SK-N-SH (cell line): ENCODE measurements around the gene RPL10.

Experiments used
- ELF1 ChIP-seq: IDR thresholded peaks from 2 replicates; pipeline ENCODE4 v1.4.0; 2012
- EZH2phosphoT487 ChIP-seq: fragments of 200-600 bp; sonication (generic); IDR thresholded peaks from 2 replicates; pipeline ENCODE4 v1.6.1; 2017; ENCODE audit warnings: low read depth, mixed run types, mild to moderate bottlenecking, antibody characterized with exemption, moderate library complexity, borderline replicate concordance
- GABPA ChIP-seq: IDR thresholded peaks from 2 replicates; pipeline ENCODE4 v1.4.0; 2012; ENCODE audit warnings: low read depth, mild to moderate bottlenecking
- POLR2AphosphoS5 ChIP-seq: IDR thresholded peaks from 2 replicates; pipeline ENCODE4 v1.6.1; 2012; ENCODE audit warnings: low read depth, low read length
- RAD21 ChIP-seq: IDR thresholded peaks from 2 replicates; pipeline ENCODE4 v1.6.1; 2012; ENCODE audit warnings: mild to moderate bottlenecking, low read length
- RCOR1 ChIP-seq: fragments of 150-350 bp; IDR thresholded peaks from 2 replicates; pipeline ENCODE4 v1.6.1; 2017; ENCODE audit warnings: antibody characterized with exemption, low read length
- YY1 ChIP-seq: IDR thresholded peaks from 2 replicates; pipeline ENCODE4 v1.4.0; 2012; ENCODE audit warnings: low read depth, mild to moderate bottlenecking
- TF ChIP-seq, protein P1 (sequence below): fragments of 200-600 bp; sonication (generic); IDR thresholded peaks from 2 replicates; pipeline ENCODE4 v1.6.1; 2017; ENCODE audit warnings: antibody characterized with exemption, mild to moderate bottlenecking, moderate library complexity
- TF ChIP-seq, protein P2 (sequence below): IDR thresholded peaks from 2 replicates; pipeline ENCODE4 v1.4.0; 2012; ENCODE audit warnings: low read depth
- TF ChIP-seq, protein P3 (sequence below): fragments of 150-350 bp; IDR thresholded peaks from 2 replicates; pipeline ENCODE4 v1.6.1; 2017; ENCODE audit warnings: antibody characterized with exemption, low read length, low read depth, borderline replicate concordance

- TF ChIP-seq, protein P1, sequence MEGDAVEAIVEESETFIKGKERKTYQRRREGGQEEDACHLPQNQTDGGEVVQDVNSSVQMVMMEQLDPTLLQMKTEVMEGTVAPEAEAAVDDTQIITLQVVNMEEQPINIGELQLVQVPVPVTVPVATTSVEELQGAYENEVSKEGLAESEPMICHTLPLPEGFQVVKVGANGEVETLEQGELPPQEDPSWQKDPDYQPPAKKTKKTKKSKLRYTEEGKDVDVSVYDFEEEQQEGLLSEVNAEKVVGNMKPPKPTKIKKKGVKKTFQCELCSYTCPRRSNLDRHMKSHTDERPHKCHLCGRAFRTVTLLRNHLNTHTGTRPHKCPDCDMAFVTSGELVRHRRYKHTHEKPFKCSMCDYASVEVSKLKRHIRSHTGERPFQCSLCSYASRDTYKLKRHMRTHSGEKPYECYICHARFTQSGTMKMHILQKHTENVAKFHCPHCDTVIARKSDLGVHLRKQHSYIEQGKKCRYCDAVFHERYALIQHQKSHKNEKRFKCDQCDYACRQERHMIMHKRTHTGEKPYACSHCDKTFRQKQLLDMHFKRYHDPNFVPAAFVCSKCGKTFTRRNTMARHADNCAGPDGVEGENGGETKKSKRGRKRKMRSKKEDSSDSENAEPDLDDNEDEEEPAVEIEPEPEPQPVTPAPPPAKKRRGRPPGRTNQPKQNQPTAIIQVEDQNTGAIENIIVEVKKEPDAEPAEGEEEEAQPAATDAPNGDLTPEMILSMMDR = no peak
- TF ChIP-seq EZH2phosphoT487 = no peak
- TF ChIP-seq RAD21 = no peak
- TF ChIP-seq RCOR1 = no peak
- TF ChIP-seq ELF1 = no peak
- TF ChIP-seq YY1 = no peak
- TF ChIP-seq, protein P2, sequence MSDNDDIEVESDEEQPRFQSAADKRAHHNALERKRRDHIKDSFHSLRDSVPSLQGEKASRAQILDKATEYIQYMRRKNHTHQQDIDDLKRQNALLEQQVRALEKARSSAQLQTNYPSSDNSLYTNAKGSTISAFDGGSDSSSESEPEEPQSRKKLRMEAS = no peak
- no peak for TF ChIP-seq POLR2AphosphoS5
- no peak for TF ChIP-seq GABPA
- TF ChIP-seq, protein P3, sequence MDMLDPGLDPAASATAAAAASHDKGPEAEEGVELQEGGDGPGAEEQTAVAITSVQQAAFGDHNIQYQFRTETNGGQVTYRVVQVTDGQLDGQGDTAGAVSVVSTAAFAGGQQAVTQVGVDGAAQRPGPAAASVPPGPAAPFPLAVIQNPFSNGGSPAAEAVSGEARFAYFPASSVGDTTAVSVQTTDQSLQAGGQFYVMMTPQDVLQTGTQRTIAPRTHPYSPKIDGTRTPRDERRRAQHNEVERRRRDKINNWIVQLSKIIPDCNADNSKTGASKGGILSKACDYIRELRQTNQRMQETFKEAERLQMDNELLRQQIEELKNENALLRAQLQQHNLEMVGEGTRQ = no peak
Measured at GRCh38 chrX:154429711-154430110, 31.5 kb downstream of the RPL10 start.
